ENCODE results near the gene SLC7A10. TPM values are rescaled to one million over a fixed set of nuclear protein-coding genes. Genes with fewer than 3 reads are reported as not detected.

SLC7A10 gene
- total RNA-seq, 4 donors from 2014 or later, result not detected

GRCh38 chr19:33205531-33206260 lies 20.0 kb downstream of the SLC7A10 start:
- Histone ChIP-seq H3K9me3 (no peaks in the 10 kb centered on the region), H3K4me3 (no peak overlapping the region), H3K27ac (no peak overlapping the region), H3K27me3 (no peaks in the 10 kb centered on the region), H3K4me1 (no peaks in the 10 kb centered on the region), H3K36me3 (peaks cover 0 to 38% (median 0%) of the 10 kb centered on the region in 3 donors)
- WGBS, 2 donors, result 91% methylated on average over 15 of the region's 64 CpGs; no CpG with 5 or more reads in 1 of the 2 donors
- intact Hi-C loops (cut with DNase I), result no loop called here
- TF ChIP-seq CTCF (IDR thresholded peaks at IDR 0.05), result no peak
- TF ChIP-seq POLR2A (IDR thresholded peaks at IDR 0.05), result no peak
- no peak for DNase-seq

- TF ChIP-seq POLR2A (IDR thresholded peaks at IDR 0.05), result no peak
- no peak for TF ChIP-seq CTCF (IDR thresholded peaks at IDR 0.05)
- DNase-seq, result no peak
- no peaks in the 10 kb centered on the region for H3K9me3 ChIP-seq
- H3K27ac ChIP-seq, result no peak overlapping the region
- 93% methylated on average over 3 to 11 of the region's 27 CpGs for WGBS, 2 donors
- intact Hi-C loops (cut with DNase I), result no loop called here
- H3K4me1 ChIP-seq, result no peaks in the 10 kb centered on the region
- no peak overlapping the region for H3K4me3 ChIP-seq
- no peaks in the 10 kb centered on the region for H3K27me3 ChIP-seq
- H3K36me3 ChIP-seq, result peaks cover 0 to 38% (median 0%) of the 10 kb centered on the region in 3 donors
Observed at GRCh38 chr19:33205110-33205509, 20.5 kb downstream of the SLC7A10 start.

- Histone ChIP-seq H3K4me1 (no peaks in the 10 kb centered on the region), H3K27me3 (no peaks in the 10 kb centered on the region), H3K27ac (no peak overlapping the region), H3K4me3 (no peak overlapping the region), H3K9me3 (no peaks in the 10 kb centered on the region), H3K36me3 (peaks cover 0 to 38% (median 0%) of the 10 kb centered on the region in 3 donors)
- 84 to 94% methylated on average over 9 to 10 of the region's 32 CpGs for WGBS, 2 donors
- no peak for TF ChIP-seq CTCF (IDR thresholded peaks at IDR 0.05)
- TF ChIP-seq POLR2A (IDR thresholded peaks at IDR 0.05), result no peak
- intact Hi-C loops (cut with DNase I), result no loop called here
- DNase-seq, result no peak
Observed at GRCh38 chr19:33204136-33204973, 21.3 kb downstream of the SLC7A10 start.

GRCh38 chr19:33203529-33203928 lies 22.1 kb downstream of the SLC7A10 start:
- 66 to 82% methylated on average over 4 to 6 of the region's 6 CpGs for WGBS, 2 donors
- no peak for TF ChIP-seq CTCF (IDR thresholded peaks at IDR 0.05)
- no peak for TF ChIP-seq POLR2A (IDR thresholded peaks at IDR 0.05)
- no peak overlapping the region for H3K27ac ChIP-seq
- DNase-seq, result no peak
- H3K27me3 ChIP-seq, result no peaks in the 10 kb centered on the region
- no peaks in the 10 kb centered on the region for H3K9me3 ChIP-seq
- intact Hi-C loops (cut with DNase I), result no loop called here
- H3K4me1 ChIP-seq, result no peaks in the 10 kb centered on the region
- H3K4me3 ChIP-seq, result no peak overlapping the region
- peaks cover 0 to 38% (median 0%) of the 10 kb centered on the region in 3 donors for H3K36me3 ChIP-seq

Data from esophagus squamous epithelium (tissue), 5 donors.